HG02852 (cell line): Measurements from ENCODE around the gene SPON1.

Source experiments
- ATAC-seq: cut with Tn5 transposase; IDR thresholded peaks from one replicate; pipeline ENCODE4 v1.9.1; 2021; ENCODE audit warnings: mild to moderate bottlenecking, moderate library complexity; ENCODE audit not compliant: unreplicated experiment

SPON1 gene

DNA sequence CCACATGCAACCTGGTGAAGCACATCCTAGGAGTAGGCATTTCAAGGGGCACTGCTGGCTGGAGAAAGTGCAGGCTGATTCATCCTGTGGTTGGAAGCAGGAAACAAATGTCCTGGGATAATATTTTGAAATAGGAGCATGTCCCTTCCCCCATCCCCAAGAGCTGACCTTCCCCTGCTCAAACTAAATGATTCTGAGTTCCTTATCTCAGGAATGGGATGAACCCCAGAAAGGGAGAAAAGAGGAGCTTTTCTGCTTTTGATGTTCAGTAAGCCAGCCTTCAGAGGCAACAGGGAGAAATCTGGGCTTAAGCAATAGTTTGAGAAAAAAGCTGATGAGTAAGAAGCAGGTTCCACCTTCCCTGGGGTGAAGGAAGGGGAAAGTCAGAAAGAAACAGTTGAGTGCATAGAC lies 19.5 kb upstream of the SPON1 start:
- no peak for ATAC-seq

DNA sequence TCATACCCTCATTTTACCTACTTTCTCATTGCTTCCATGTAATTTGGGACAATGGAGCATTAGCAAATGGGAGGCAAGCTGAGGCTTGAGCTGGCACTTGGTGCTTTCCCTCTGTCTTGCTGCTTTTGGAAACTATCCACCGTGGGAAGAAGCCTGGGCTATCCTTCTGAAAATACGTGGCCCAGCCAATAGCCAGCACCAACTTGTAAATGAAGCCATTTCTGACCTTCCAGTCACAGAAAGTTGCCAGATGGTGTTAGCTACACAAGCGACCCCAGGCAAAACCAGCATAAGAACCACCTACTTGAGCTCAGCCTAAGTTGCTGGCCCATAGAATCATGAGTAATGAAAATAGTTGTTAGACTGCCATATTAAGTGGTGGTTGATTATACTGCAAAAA lies 18.5 kb upstream of the SPON1 start:
- no peak for ATAC-seq

DNA sequence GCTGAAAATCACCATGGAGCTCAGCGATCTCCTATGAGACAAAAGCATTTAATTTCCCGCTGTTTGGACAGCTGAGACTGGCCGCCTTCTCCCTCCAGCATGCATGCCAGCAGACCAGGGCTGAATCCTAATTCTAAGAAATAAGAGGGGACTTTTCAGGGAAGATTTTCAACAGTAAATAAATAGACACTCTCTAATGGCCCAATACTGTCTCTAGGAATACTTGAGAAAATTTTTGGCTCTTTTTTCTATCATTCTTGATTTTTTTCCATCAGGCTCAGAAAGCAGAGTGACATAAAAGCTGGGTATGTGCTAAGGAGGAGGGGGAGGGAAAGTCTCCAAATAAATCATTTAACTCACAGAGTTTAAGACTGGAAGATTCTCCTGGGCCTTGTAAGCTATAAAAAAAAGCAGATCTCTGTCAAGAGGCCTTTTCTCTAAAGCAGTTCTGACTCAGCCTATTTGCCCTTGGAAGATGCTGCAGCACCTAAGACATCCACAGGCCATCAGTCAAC lies 17.6 kb upstream of the SPON1 start:
- ATAC-seq: no peak

DNA sequence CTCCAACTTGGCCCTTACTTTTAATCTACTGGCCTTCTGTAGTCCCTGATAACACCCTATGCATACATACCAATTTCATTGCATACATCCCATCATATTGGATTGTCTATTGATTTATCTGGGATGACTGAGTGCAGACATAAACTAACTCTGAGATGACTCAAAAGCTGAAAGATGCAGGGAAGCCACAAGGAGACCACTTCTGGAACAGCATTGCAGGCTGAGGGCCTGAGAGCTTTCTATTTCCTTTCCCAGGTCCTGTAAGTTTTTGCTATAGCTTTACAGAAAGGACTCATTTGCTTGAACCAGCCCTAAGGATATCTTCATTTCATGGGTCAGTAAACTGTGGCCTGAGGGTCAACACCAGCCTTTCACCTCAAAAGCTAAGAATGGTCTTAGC lies 15.1 kb upstream of the SPON1 start:
- no peak for ATAC-seq

DNA sequence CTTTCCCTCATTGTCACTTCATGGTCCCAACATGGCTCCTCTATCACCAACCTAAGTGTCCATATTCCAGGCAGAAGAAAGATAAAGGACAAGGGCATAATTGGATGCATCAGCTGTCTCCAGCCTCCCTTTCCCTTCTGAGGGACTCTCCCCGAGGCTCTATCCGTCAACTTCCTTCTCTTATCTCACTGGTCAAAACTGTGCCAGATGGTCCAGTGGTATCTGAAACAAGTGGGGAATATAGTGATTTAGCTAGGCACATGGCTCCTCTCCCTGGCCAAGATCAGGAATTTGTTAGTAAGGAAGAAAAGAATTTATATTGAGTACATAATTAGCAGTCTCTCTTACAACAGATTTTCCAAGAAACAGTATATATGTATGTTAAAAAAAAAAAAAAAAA lies 12.6 kb upstream of the SPON1 start:
- no peak for ATAC-seq

DNA sequence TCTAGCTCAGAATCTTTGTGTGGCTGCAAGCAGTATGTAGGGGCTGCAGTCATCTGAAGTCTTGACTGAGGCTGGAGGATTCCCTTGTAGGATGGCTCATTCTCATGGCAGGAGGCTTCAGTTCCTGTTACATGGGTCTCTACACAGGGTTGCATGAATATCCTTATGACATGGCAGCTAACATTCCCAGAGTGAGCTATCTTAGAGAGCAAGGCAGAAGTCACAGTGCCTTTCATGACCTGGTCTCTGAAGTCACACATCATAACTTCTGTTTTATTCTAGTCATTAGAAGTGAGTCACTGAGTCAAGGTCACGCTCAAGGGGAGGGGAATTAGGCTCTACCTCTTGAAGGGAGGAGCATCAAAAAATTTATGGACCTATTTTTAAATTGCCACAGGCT lies 10.3 kb upstream of the SPON1 start:
- no peak for ATAC-seq

DNA sequence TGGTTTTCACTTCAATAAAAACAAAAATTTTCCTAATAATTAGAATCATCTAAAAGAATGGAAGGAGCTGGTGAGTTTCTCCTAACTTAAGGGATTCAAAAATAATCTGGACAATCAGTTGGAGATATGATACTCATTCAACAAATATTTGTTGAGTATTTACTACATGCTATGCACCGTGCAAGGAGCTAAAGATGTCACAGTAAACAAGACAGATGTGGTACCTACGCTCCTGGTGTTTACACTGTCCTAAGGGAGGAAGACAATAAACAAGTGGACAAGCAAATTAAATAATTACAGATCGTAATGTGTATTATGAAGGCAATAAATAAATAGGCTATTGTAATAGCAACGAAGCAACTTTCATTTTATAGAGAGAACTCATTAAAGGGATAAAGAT lies 9.9 kb upstream of the SPON1 start:
- ATAC-seq: no peak

DNA sequence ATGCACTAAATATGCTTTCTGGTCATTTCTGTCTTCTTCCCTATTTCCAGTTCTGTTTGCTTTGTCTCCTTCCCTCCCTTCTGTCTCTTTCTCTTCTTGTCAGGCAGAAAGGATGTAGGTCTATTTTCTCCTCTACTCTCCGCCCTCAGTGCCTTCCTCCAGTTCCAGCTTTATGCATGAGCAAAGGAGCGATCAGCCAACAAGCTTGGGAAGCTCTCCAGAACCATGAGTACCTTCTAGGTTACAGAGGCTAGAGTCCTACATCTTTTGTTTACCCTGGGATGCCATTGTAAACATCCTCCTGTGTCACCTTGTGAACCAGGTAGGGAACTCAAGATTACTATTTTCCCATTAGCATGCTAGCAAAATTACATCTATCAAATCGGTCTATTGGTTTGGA lies 7.9 kb upstream of the SPON1 start:
- no peak for ATAC-seq

DNA sequence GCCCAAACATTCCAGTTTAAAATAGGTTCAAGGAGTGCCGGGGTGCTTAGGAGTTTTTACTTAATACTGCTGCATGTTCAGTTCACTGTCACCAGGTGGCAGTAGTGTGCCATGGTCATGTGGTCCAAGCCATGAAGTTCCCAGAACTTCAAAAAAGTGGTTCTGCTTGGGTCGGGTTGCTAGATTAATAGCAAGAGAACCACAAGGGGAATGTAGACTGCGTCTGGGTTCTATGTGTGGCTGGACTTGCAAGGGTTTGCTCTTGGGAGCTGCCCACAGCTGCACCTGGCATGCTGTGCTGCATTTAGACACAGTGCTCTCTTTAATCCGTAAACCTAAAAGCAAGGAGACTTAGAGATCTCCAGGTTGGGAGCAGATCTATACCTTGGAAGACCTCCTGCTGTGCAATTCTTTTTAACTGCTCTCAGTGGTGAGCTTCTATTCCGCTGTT lies 6.5 kb upstream of the SPON1 start:
- peak; percentile 48 for ATAC-seq

DNA sequence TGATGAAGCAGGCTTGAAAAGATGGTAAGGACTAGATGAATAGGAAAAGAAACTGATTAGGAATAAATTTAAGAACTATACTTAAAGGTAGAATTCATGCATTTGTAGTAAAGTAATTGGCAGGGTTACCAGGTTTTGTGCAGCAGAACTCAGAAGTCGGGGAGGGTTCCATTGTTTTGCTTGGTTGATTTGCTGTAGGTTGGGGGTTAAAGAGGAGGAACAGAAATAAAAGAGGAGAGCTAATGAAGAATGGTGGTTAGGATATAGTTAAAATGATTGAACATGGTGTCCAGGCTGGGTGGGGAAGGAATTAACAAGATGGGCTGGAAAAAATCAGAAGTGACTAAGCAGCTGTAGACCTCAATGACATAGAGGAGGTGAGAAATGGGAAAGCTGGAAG lies 5.5 kb upstream of the SPON1 start:
- no peak for ATAC-seq

DNA sequence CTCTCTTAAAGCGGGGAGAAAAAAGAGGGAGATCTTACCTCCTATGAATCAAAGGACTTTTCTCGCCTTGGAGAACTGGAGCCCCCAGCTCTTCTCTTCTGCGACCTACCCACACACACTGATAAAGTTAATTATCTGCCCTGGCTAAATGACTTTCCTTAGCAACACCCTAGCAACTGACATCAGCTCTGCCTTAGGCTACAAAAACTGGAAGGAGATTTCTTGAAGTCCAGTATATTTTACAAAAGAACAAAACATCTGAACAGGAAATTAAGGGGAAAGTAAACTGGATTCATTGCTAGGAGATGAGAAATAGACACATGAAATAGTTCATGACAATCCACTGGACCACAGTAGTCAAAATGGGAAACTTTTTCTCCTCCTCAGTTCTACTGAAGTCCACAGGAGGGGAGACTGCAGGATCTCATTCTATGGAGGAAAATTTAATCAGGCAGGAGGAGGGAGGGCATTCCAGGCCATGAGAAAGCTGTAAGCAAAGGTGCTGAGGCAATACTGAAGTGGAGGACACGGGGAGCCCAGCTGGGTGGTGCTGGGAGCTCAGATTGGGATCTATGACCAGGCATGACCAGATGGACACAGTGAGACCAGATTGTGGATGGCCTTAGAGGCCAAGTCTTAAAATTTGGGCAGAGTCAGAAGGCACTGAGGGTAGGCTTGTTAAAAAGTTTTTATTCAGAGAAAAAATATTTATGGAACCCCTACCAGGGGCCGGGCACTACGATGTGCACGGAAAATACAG lies 3.7 kb upstream of the SPON1 start:
- ATAC-seq: no peak

DNA sequence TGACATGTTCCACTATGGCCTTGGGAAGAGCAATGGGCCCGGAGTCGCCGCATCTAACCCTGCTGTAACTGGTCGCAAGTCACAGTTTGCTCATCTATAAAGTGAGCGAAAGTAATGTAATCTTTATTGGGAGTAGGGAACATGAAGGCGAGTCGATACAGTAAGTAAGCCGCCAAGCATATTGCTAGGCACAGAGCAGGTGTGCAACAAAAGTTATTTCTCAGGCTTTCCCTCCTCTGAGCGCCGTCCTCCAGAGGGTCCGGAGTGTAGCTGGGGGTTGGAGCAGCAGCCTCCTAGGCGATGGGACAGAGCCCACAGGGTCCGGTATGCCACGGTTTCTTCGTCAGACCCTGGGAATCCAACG lies 343 bp upstream of the SPON1 start:
- ATAC-seq: no peak

DNA sequence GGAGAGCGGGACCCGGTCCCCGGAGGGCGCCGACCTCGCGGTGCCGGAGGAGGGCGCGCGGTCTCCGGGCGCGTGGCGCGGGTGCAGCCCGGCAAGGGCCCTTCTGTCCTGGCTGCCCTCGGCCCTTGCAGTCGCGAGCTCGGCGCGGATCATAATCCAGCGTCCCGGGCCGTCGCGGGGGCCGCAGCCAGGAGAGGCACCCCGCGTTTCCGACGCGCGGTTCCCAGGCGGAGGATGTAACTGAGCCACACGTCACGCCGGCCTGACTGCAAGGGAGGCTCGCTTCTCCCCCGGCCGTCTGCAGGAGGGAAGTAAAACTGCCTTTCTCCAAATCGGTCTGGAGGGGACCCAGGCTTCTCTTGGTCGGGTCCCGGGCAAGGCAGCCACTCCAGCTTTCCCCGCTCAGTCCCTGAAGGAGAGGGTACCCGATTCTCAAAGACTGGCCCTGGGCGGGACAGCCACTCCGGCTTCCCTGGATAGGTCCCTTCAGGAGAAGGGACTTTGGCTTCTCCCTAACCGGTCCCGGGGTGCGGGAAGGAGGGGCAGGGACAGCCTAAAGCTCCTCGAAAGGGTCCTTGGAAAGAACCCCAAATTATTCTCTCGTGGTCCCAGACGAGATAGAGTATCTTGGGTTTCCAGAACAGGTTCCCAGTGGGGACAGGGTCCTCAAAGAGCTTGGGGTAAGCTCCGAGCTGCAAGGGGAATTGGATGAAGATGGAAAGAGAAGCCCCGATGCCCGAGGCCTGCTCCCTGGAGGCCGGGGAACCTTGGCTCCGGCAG lies 836 bp downstream of the SPON1 start:
- no peak for ATAC-seq

DNA sequence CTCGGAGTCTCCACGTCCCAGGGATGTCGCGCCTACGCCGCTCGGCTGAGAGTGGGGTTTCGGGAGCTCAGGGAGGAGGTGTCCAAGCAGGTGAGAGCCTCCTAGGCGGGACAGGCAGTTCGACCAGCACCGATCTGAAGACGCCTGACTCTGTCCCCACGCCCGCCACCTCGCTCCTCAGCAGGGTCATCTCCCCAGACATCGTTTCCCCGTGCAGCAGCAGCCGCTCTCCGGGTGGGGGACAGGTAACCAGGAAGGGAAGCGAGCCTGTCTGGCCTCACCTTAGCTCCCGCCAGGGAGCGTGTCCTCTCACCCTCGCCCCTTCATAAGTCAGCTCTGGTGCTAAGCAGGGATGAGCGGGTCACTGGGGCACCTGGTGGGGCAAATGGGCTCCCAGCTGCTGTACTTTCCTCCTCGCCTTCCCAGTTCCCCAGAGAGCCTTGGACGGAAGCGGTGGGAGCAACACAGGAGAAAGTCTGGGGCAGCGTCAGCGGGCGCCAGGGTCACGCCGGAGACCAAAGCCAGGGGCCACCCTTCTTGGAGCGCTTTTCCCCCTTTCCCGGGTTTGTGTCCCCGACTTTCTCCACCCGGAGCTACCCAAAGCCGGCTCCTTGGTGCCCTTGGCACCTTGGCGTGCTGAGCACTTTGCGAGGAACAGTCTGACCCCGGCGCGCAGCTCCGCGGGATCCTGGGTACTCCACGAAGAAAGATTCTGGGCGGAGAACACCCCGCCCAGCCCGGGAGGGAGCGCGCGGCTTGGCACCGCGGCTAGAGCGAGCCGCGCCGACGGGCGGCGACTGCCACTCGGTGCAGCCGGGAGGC lies 1.6 kb downstream of the SPON1 start:
- ATAC-seq: no peak

DNA sequence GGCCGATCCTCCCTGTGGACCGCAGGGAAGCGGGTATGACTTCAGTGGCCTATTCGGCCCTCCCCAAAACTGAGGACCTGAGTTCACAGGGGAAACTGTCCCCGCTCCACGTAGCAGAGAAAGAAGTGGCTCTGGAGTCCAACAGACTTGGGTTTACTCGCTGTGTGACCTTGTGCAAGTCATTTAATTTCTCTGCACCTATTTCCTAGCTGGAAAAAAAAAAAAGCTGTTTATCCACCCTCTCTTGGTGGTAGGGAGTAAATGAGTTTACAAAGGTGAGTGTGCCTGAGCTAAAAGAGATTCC lies 2.2 kb downstream of the SPON1 start:
- no peak for ATAC-seq

DNA sequence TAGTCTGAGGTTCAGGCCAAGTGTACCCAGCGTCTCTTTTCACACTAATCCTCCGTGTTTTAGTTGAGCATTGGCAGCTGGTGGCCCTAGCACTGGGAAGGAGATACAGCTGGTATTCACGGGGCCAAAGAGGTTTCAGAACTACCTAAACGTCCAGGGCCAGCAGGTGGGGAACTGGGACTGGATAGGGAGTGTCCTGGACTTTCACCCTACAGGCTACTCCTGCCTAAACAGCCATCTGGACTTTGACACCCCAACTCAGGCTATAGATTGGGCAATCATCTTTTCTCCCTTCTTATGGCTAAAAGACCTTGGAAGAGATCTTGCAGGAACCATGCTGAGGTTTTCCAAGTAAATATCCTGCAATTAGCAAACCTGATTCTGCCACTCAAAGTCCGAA lies 2.8 kb downstream of the SPON1 start:
- no peak for ATAC-seq

DNA sequence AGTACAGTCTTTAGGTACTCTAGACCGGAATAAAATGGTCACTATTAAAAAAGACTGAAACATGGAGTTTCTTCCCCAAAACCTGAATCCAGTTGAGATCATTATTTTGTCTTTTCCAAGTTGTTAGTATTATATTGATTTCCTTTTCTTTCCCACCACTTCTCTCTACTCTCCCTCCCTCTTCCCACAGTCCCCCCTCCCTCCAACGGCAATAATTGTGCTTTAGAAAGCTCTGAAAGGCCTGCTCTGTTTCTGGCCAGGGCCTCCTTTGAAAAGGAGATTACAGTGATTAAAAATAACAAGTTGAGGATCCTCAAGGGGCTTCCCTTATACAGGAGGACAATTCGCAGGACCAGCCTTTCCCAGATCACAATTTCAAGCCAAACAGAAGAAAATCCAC lies 3.5 kb downstream of the SPON1 start:
- ATAC-seq: no peak

DNA sequence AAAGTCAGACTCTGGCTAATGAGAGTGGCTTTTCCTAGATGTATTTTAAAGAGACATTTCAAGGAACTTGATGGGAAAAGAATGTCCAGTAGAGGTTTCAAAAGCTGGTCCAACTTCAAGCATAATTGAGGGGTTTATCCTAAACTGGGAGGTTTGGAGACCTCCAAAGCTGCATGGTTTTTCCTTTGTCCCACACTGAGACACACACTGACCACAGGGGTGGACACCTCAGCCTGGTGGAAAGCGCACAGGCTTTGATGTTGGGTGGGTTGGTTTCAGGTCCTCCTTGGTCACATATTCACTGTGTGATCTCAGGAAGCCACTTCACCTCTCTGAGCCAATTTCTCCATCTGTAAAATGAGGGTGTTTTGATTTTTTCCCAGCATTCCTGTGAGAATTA lies 4.0 kb downstream of the SPON1 start:
- ATAC-seq: no peak

DNA sequence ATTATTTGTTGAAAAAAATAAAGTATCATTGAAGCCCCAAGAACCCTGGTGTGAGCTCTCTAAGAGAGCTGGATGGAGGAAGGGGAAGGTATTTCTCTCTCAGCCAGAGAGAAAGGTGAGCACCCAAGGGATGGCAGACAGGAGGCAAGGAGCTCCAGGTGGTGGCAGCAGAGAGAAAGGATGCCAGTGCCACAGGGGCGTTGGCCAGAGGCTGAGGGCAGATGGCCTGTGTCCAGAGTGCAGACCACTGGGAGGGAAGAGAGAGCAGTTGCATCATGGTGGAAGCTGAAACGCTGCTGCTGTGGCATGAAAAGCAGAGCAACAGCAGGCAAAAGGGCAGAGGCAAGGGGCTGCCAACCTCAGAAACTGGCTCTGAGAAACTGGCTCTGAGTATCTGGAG lies 8.5 kb downstream of the SPON1 start:
- ATAC-seq: no peak

DNA sequence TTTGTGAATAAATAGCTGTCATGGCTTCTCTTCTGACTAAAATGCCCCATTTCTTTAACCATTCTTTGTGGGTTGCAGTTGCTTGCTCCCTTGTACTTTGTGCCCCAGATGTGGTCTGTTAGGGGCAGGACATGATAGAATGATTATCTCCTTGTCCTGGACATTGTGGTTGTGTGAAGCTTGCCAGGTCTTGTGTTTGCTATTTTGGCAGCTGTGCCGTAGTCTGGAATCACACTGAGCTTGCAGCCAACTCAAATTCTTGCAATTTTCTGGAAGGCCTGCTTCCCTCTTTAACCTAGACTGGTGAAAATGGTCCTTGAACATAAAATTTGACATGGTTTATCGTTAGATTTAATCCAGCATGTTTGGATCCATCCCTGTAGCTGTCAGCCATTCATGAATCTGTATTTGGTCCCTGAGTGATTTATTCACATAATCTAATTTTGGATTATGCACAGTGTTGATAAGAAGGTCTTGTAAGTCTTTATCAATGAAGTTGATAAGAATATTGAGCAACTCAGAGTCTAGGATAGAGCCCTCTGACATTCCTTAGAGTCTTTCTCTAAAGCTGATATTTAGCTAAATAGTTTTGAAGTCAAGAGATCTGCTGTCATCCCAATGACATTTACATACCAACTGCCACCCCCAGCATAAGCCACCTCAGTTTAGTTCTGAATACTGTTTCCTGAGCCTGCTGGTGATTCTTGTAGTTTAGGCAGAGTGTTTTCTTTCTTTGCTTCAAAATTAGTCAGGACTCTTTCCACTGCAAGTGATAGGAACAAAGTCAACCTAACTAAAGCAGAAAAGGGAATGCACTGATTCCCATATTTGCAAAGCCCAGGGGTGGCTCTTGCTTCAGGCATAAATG lies 9.8 kb downstream of the SPON1 start:
- no peak for ATAC-seq

DNA sequence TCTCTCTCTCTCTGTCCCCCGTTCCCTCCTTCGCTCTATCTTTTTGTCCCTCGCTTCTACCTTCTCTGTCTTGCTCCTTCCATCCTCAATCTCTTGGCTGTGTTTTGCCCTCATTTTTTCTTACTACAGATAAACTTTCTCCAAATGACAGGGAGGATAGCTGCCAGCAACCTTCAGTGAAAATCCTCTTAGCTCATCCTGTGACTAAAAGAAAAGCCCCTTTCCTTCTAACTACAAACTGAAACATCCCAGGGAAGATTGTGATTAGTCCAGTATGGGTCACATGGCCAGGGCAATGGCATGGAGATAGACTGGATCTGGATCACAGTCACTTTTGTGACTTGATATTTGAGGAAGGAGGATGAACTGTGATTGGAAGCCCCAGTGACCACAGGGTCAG lies 10.4 kb downstream of the SPON1 start:
- ATAC-seq: no peak
